ENCODE measurements around the gene PSMD8. TPM values are rescaled to one million over a fixed set of nuclear protein-coding genes. Genes with fewer than 3 reads are reported as not detected.

Gene PSMD8
- polyA plus RNA-seq, 3 donors, result 148 to 207 (median 179) TPM

GRCh38 chr19:38352611-38353010, 21.8 kb upstream of the PSMD8 start:
- intact Hi-C loops (cut with micrococcal nuclease), result no loop called here
- H4K20me1 ChIP-seq (ENCODE audit: insufficient read depth, low read length), result no peaks in the 10 kb centered on the region
- peaks cover 0 to 9% of the 10 kb centered on the region in 2 donors for H3K27me3 ChIP-seq (ENCODE audit: control insufficient read depth in 2 of 2, insufficient read depth in 2 of 2, low read length in 2 of 2)
- H2AFZ ChIP-seq (ENCODE audit: insufficient read depth, low read depth, low read length, poor library complexity, severe bottlenecking), result no peak overlapping the region
- peaks cover 13 to 33% (median 21%) of the 10 kb centered on the region in 3 donors for H3K27me3 Mint-ChIP-seq (ENCODE audit: low read depth in 3 of 3)
- no peak overlapping the region for H3K27ac Mint-ChIP-seq
- H3K9me3 Mint-ChIP-seq, result peaks cover 0 to 3% (median 0%) of the 10 kb centered on the region in 7 donors
- H3K4me3 Mint-ChIP-seq, result no peak overlapping the region
- no peak overlapping the region for H3K4me2 ChIP-seq (replicated peaks; ENCODE audit: extremely low read depth, low read length, poor library complexity, severe bottlenecking)
- no peaks in the 10 kb centered on the region for H3K4me1 ChIP-seq (ENCODE audit: control insufficient read depth in 1 of 2, insufficient read depth in 2 of 2, low read length in 2 of 2)
- H3K4me1 Mint-ChIP-seq, result no peaks in the 10 kb centered on the region
- H3K9ac ChIP-seq (ENCODE audit: insufficient read depth, low read length, poor library complexity, severe bottlenecking), result no peak overlapping the region
- H3K4me3 ChIP-seq (replicated peaks in 1 of 3; ENCODE audit: low read depth in 2 of 3, low read length in 3 of 3), result no peak overlapping the region
- H3K27ac ChIP-seq (ENCODE audit: low read depth in 1 of 2, low read length in 2 of 2), result no peak overlapping the region
- no peak for TF ChIP-seq CTCF (IDR thresholded peaks at IDR 0.05)
- H3K79me2 ChIP-seq (ENCODE audit: insufficient read depth, low read length), result no peaks in the 10 kb centered on the region
- H3K9me3 ChIP-seq (replicated peaks in 1 of 2; ENCODE audit: control insufficient read depth in 1 of 2, insufficient read depth in 1 of 2, low read length in 2 of 2), result no peaks in the 10 kb centered on the region
- no peak for DNase-seq
- WGBS (ENCODE audit: insufficient coverage), result 82% methylated on average over 4 of the region's 8 CpGs
- no peaks in the 10 kb centered on the region for H3K36me3 Mint-ChIP-seq
- H3K36me3 ChIP-seq (replicated peaks in 1 of 2; ENCODE audit: control insufficient read depth in 1 of 2, insufficient read depth in 2 of 2, low read length in 2 of 2), result no peaks in the 10 kb centered on the region

- H3K9me3 Mint-ChIP-seq, result peaks cover 0 to 3% (median 0%) of the 10 kb centered on the region in 7 donors
- H3K4me3 ChIP-seq (replicated peaks in 1 of 3; ENCODE audit: low read depth in 2 of 3, low read length in 3 of 3), result no peak overlapping the region
- DNase-seq, result no peak
- H3K27me3 ChIP-seq (ENCODE audit: control insufficient read depth in 2 of 2, insufficient read depth in 2 of 2, low read length in 2 of 2), result peaks cover 0 to 38% of the 10 kb centered on the region in 2 donors
- H3K9ac ChIP-seq (ENCODE audit: insufficient read depth, low read length, poor library complexity, severe bottlenecking), result no peak overlapping the region
- no peaks in the 10 kb centered on the region for H4K20me1 ChIP-seq (ENCODE audit: insufficient read depth, low read length)
- H3K4me1 ChIP-seq (ENCODE audit: control insufficient read depth in 1 of 2, insufficient read depth in 2 of 2, low read length in 2 of 2), result peaks cover under 1 to 2% of the 10 kb centered on the region in 2 donors
- H3K36me3 Mint-ChIP-seq, result no peaks in the 10 kb centered on the region
- H2AFZ ChIP-seq (ENCODE audit: insufficient read depth, low read depth, low read length, poor library complexity, severe bottlenecking), result no peak overlapping the region
- intact Hi-C loops (cut with micrococcal nuclease), result no loop called here
- H3K4me1 Mint-ChIP-seq, result peaks cover 4% of the 10 kb centered on the region
- no peaks in the 10 kb centered on the region for H3K79me2 ChIP-seq (ENCODE audit: insufficient read depth, low read length)
- no peak overlapping the region for H3K4me2 ChIP-seq (replicated peaks; ENCODE audit: extremely low read depth, low read length, poor library complexity, severe bottlenecking)
- no peaks in the 10 kb centered on the region for H3K36me3 ChIP-seq (replicated peaks in 1 of 2; ENCODE audit: control insufficient read depth in 1 of 2, insufficient read depth in 2 of 2, low read length in 2 of 2)
- H3K27ac Mint-ChIP-seq, result no peak overlapping the region
- 87% methylated on average over 9 of the region's 16 CpGs for WGBS (ENCODE audit: insufficient coverage)
- H3K4me3 Mint-ChIP-seq, result no peak overlapping the region
- H3K27me3 Mint-ChIP-seq (ENCODE audit: low read depth in 3 of 3), result peaks cover 32 to 67% (median 39%) of the 10 kb centered on the region in 3 donors
- no peak overlapping the region for H3K27ac ChIP-seq (ENCODE audit: low read depth in 1 of 2, low read length in 2 of 2)
- TF ChIP-seq CTCF (IDR thresholded peaks at IDR 0.05), result no peak
- no peaks in the 10 kb centered on the region for H3K9me3 ChIP-seq (replicated peaks in 1 of 2; ENCODE audit: control insufficient read depth in 1 of 2, insufficient read depth in 1 of 2, low read length in 2 of 2)
Measured at GRCh38 chr19:38355728-38356725, 18.3 kb upstream of the PSMD8 start.

Data from CD14-positive monocyte (primary cell).